Activated CD4-positive, alpha-beta T cell treated with anti-CD3 and anti-CD28 coated beads for 24 hours (primary cell): ENCODE data around the gene NRROS.
"Not testable (repeated sequence)": the region's sequence is repeated elsewhere in the genome, so short reads cannot be mapped to it uniquely, and the experiment has no call there.

Experiments used
- DNase-seq, 2 donors: peaks; one replicate each; pipeline ENCODE4 v3.0.0-alpha.2; 2020; ENCODE audit warnings: low read depth in 2 of 2

Gene NRROS

DNA sequence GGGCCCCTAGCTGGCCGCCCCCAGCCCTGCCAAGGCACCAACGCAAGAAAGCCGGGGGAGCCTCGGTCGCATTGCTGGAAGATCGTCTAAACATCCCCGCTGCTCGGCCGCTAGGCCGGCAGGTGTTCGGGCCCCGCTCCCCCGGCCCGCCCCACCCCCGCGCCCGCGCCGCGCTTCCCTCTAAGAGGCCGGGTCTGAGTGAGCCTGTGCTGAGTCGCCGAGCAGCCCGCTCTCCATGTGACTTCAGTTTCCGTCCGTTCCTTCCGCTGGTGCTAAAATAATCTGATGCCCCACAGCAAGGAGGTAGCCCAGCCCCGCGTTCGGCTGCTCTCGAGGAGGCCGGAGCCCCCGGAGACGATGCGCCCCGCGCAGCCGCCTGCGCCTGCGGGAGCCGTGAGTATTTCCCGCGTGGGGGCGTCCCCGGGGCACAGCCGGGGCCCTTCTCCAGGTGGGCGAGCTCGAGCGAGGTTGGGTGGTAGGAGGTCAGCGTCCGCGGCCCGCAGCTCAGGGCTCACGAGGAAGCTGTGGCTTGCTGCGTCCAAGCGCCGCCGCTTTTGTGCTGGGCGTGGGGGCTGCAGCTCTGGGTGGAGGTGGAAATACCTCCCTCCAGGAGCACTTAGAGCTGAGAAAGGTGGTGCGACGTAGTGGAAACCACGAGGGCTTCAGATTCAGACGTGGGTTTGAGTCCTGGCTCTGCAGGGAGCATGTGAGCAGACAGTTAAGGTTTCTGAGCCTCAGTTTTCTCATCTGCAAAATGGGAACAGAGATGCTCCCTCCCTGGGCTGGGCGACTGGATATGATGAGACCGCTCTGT is at the start of gene NRROS:
TSS of gene NRROS (plus strand) at position 212 of the 814 bp plus-strand sequence. CDS start 14,846 bp downstream, outside the sequence.
- DNase-seq = peak; percentile 44 to 53

DNA sequence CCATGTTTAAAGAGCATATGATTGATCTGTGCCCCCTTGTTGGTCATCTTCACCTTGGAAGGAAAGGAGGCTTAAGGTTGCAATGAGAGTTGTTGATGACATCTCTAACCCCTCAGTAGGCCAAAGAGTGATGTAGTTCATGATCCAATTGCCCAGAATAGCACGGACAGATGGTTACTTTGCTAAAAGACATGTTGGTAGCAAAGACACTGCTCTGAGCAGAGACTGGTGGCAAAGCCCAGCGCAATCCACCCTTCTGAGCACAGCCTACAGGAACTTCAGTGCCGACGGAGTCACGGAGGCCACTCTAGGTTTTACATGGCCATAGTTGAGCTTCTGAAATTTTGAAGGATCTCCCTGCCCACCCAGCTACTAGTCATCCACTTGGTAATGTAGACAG is 49.2 kb upstream of the NRROS start:
- no peak for DNase-seq

DNA sequence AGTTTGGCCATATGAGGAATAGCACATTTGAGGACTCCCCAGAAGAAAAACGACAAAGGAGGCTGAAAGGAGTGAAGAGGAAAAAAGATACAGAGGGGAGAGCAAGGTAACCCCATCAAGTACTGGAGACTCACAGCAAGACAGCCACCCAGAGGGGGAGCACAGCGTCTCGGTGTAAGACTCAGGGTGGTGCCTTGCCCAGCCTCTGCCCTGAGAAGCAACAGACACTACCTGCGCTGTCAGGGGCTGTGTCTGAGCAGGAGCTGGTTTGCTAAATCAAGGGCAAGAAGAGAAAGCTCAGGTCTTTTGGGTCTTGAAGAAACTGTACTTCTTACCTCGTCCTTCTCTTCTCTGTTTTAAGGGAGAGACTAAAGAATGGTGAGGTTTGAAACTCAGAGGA is 43.1 kb upstream of the NRROS start:
- DNase-seq = no peak

DNA sequence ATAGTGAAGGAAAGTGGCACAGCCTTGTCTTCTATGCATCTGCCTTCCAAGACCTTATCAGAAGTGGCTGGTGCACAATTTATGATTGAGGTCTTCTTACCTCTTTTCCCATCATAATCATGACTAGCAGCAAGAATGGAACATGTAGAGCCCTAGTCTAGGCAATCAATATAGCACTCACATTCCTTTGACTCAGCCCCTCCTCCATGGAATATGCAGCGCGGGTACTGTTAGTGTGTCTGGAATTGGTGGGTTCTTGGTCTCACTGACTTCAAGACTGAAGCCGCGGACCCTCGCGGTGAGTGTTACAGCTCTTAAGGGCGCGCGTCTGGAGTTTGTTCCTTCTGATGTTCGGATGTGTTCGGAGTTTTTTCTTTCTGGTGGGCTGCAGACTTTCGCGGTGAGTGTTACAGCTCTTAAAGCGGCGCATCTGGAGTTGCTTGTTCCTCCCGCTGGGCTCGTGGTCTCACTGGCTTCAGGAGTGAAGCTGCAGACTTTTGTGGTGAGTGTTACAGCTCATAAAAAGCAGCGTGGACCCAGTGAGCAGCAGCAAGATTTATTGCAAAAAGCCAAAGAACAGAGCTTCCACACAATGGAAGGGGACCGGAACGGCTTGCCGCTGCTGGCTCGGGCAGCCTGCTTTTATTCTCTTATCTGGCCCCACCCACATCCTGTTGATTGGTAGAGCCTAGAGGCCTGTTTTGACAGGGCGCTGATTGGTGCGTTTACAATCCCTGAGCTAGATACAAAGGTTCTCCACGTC is 41.3 kb upstream of the NRROS start:
- not testable (repeated sequence) for DNase-seq

DNA sequence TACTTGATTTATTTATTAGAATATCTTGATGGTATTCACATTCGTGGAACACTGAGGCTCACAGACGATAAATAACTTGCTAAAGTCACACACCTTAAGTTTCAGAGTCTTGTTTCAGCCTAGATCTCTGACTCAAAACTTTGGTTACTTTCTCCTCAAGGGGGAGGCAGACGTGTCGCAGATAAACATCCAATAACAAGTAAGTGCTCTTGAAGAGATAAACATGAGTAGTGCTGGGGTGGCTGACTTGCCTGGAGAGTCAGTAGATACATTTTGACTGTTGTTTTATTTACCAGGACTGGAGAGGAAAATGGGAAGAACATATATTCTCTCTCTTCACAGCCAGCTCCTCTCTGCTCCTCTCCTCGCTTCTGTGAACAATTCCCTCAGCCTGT is 39.8 kb upstream of the NRROS start:
- DNase-seq = no peak

DNA sequence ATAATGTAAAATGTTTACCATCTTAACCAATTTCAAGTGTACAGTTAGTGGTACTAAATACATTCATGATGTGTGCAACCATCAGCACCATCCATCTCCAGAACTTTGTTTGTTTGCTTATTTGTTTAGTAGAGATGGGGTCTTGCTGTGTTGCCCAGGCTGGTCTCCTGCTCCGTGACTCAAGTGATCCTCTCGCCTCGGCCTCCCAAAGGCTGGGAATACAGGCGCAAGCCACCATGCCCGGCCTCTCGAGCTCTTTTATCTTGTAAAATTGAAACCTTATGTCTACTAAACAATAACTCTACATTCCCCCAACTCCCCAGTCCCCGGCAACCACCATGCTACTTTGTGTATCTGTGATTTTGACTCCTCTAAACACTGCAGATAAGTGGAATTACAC is 39.1 kb upstream of the NRROS start:
- no peak for DNase-seq

DNA sequence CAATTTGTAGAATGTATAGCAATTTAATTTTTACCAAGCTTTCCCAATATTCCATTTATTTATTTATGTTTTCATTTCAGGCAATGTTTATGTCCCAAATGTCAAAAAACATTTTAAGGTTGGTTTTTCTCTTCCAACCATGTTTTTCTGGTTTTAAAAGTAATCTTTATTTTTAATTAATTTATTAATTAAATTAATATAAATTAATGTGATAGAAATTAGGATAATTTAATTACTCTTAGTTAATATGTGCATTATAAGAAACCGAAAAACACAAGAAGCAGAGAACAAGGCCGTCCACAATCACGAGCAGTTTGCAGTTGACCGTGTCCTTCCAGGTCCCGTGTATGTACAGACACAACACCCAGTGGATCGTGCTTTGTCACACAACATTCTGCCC is 36.8 kb upstream of the NRROS start:
- DNase-seq = no peak

DNA sequence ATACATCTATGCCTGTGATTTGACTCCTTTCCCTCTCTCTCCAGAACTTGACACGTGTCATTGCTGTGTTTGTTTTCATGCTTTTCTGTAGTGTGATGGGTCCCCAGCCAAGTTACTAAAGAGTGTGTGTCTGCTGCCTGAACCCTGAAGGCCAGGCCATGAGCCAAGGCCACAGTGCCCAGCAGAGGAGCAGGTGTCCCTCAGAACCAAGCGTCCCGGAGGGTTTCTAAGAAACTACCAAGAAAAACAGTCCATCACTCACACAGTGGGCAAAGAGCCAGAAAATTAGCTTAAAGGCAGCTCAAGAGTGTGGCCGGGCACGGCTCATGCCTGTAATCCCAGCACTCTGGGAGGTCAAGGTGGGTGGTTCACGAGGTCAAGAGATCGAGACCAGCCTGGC is 35.8 kb upstream of the NRROS start:
- no peak for DNase-seq

DNA sequence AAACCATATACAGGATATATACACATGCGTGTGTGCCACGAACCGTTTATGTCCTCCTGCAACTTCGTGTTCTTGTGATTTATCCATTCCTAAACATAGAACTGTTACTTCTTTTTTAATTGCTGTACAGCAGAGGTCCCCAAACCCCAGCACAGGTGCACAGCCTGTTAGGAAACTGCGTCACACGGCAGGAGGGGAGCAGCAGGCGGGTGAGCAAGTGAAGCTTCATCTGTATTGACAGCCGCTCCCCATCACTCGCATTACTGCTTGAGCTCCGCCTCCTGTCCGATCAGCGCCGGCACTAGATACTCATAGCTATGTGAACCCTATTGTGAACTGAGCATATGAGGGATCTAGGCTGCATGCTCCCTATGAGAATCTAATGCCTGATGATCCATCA is 34.9 kb upstream of the NRROS start:
- DNase-seq = peak in 1 of 2 donors; percentile 29

DNA sequence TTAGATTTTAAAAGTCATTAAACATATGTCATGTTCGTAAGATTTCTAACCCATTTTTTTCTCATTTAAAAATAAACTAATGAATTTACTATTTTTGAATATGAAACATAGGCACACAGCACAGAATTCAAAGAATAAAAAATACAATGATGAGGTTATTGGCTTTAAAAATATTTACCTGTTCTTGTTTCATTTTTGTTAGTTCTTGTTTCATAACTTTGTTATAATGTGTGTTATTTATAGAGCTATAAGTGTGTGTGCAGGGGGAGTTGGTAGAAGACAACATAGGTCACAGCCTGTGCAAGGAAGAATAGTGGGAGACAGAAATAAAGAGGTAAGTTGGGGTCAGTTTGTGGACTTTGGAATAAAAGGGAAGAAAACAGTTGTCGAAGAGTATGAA is 30.8 kb upstream of the NRROS start:
- no peak for DNase-seq

DNA sequence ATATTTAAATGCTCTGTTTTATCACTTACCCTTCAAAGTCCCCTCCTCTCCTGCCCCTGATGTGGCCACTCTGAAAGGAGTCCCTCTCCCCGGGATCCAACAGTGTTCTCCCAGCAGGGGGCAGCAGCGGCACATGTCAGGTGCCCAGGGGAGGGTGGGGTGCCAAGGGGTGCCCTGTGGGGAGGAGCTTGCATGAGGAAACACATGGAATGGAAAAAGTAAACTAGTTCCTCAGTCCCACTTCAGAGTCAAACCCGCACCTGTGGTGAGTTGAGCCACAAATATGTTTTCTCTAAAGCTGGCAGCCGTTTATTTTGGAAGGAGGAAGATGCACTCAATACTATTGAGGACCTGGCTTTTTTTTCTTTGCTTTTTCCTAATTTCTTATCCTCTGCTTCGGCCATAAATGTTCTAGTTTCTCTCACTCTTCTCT is 30.1 kb upstream of the NRROS start:
- peak; percentile 95 to 96 for DNase-seq

DNA sequence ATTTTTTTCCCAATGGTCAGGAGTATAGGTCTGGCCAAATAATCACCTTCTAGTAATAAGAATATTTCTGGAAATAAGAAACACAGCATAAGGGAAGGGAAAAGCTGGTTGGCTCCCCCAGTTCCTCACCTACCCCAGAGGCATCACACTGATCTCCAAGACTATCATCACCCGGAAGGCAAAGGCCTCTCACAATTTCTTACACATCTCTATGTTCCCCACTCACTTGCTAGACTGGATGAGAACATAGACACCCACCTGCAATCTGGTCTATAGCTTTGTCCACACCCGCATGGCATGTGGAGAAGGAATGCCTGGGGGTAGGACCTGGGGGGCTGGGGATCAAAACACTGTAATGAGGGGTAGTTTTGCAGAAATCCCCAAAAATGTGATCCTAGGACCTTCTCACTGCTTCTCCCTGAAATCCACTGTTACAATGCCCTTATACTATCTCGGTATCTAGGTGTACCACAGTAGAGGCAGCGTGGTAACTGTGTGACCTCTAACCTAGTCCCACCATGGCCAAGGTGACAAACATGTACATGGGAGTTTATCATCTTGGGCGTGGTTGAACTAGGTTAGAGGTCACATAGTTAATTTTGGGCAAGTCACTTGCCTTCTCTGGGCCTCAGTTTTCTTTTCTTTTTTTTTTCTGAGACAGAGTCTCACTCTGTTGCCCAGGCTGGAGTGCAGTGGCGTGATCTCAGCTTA is 29.5 kb upstream of the NRROS start:
- no peak for DNase-seq

DNA sequence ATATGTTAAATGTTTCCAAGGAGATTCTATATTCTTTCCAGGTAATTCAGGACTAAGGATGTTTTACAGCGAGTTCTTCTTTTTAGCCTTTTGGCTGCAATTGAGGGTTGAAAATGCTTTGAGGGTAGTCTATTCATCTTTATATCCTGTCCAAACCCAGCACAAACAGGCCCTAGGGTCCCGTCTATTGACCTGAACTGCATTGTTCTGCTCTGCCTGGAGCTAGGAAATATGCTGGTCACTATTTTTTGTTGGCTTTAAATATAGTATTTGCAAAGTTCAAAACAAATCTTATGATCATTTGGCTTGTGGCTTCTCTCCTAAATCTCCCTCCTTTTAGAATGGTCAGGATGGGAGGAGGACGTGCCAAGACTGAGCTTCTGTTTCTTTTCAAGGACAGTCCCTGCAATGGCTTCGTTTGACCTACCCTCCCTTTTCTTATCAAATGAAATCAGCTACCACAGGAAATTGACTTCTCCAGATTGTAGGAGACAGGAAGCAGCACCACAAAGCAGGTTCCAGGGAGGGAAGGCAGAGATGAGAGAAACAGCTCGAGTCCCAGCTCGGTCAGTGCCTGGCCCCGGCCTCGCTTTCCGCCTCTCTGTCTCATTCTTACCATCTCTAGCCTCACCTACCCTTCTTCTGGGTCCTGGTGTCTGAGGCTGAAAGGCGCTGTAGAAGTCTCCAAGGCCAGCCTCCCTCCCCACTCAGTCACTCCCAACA is 27.6 kb upstream of the NRROS start:
- no peak for DNase-seq

DNA sequence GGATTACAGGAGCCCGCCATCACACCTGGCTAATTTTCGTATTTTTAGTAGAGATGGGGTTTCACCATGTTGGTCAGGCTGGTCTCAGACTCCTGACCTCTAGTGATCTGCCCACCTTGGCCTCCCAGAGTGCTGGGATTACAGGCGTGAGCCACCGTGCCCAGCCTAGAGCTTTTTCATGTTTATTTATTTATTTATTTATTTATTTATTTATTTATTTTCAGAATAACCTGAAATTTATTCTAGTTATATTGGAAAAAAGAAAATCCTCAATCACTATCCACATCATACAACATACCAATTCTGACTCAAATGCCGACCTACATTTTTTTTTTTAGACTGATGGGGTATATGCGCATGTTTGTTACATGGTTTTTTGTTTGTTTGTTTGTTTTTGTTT is 24.3 kb upstream of the NRROS start:
- DNase-seq = not testable (repeated sequence)

DNA sequence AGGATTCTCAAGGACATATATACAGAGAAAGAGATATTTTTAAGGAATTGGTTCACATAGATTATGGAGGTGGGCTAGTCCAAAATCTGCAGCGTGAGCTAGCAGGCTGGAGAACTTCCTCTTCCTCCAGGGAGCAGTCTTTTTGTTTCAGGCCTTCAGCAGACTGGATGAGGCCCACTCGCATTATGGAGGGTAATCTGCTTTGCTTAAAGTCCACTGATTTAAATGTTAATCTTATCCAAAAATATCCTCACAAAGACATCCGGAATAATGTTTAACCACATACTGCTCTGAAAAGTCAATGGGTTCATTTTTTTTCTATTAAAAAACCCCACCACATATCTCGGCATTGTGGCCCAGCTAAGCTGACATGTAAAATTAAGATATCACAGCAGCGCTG is 22.2 kb upstream of the NRROS start:
- DNase-seq = no peak

DNA sequence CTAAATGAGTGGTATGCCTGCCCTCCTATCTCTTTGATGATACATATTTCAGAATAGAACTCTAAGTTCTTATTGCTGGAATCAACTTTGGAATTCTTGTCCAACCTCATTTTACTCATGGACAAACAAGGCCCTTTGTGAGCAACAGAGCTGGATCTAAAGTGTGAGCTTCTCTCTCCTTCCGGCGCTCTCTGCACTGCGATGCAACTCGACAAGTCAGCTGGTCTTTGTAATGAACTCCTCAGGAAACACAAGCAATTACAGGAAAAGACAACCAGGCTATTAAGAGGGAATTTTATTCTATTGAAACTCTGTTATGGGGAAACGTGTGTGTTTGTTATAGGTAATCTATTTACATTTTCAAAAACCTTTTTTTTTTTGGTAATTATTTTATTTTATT is 20.3 kb upstream of the NRROS start:
- no peak for DNase-seq

DNA sequence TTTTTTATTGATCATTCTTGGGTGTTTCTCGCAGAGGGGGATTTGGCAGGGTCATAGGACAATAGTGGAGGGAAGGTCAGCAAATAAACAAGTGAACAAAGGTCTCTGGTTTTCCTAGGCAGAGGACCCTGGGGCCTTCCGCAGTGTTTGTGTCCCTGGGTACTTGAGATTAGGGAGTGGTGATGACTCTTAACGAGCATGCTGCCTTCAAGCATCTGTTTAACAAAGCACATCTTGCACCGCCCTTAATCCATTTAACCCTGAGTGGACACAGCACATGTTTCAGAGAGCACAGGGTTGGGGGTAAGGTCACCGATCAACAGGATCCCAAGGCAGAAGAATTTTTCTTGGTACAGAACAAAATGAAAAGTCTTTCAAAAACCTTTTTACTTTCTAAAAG is 19.9 kb upstream of the NRROS start:
- DNase-seq = not testable (repeated sequence)

DNA sequence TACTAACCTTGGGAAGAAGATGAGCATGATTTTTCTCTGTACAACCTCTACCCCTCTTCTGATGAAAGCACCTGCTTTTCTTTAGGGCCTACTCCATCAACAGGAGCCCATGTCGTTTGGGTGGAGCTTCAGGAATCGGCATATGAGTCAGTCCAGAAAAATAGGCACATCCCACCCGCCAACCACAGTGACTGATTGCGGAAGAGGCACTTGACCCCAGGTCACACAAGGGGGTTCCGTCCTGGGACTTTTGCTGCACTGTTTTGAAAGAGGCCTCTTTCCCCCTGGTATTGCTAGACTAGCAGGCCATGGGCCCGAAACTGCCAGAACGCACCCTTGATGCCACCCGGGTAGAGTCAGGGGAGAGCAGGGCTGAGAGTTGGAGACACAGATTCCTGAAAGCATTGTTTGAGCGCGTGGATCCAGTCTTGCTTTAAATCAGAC is 19.3 kb upstream of the NRROS start:
- no peak for DNase-seq

DNA sequence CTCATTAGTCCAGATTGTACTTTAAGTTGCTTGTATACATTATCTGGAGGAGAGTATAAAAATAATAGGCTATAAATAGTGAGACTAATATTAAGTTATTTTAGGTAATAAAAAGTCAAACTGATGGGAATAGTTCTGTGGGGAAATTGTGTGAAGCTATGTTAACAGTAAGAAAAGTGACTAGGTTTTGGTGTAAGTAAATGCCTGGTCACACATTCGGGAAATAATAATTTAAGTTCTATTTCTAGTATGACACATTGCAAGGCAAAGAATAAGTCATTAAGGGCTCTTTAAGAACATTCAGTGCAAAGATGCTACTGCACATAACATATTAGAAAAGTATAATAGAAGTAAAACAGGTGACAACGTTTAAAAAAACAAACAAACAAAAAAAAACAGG is 18.8 kb upstream of the NRROS start:
- DNase-seq = no peak

DNA sequence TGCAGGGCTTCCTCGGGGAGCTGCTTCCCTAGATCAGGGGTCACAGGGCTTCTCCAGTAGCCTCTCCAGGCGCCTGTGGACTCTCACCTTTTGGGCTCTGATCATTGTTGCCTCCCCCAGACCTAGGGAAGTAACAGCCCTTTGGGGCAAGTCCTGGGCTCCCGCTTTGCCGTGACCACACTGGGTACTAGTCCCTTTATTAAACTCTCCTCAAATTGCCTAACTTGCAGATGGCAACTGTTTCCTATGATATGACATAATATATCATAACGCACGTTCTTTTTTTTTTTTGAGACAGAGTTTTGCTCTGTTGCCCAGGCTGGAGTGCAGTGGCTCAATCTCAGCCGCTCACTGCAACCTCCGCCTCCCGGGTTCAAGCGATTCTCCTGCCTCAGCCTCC is 17.9 kb upstream of the NRROS start:
- no peak for DNase-seq

DNA sequence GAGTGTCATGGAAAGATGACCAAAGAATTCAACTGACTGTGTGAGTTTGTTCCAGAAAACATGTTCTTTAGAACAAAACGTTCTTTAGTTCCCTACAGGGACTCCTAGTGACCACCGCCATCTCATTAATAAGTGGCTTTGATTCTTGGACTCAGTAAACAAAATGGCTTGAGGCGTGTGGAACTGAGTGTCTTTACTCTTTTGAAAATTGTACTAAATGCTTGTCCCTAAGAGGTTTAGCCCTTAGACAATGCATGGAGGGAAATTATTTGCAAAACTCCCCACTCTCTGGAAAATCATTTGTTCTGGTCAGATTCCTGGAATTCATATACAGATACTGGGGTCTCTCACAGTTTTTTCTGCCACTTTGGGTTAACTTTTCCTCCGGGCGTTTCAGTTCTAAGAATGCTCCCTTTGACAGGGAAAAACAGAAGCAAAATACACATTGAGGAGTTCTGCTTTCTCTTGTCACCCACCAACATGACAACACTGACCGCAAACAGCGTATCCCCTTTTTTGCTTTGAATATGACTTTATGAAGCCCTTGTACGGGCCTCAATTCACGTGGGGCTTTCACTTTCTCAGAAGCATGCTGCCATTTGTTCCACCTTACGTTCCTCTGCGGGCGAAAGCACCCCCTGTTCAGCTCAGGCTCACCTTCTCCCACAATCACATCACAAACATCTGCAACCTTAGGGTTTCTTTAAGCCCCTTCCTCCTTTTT is 15.3 kb upstream of the NRROS start:
- DNase-seq = no peak
